HCT116 (cell line): Measurements from ENCODE around the gene ACOT6. TPM values are rescaled to one million over a fixed set of nuclear protein-coding genes. Genes with fewer than 3 reads are reported as not detected.

Experiments used
- ATAC-seq: fragments of 200-7000 bp; cut with Tn5 transposase; 2 replicates; pipeline ENCODE4 v1.9.1; 2020; ENCODE audit warnings: mild to moderate bottlenecking, moderate library complexity
- BruUV-seq: library from RNA; stranded (reverse); fragments of 400-500 nt; replicated peaks from 2 replicates; lab custom pipeline; 2021; lab: Mats Ljungman, UMichigan
- CTCF ChIA-PET: fragments of 300-600 bp; sonication (Branson Sonifier 250); formaldehyde crosslinking; loops from one replicate; lab custom pipeline; 2021; ENCODE audit warnings: antibody characterized with exemption; lab: Charles Lee
- POLR2A ChIA-PET: fragments of 300-600, 350-600 bp; sonication (Branson Sonifier 250); formaldehyde crosslinking; loops from one replicate; lab custom pipeline; 2021; ENCODE audit warnings: antibody characterized with exemption; lab: Charles Lee
- RAD21 ChIA-PET, 2 experiments: fragments of 300-600 bp; sonication (Branson Sonifier 250); formaldehyde crosslinking; loops; one replicate each; lab custom pipeline; 2023; ENCODE audit warnings: low total read pairs in 2 of 2; ENCODE audit not compliant: uncharacterized antibody in 2 of 2, unreplicated experiment in 2 of 2, low non-redundant PET in 1 of 2; lab: Charles Lee
- DNase-seq: peaks from one replicate; pipeline ENCODE4 v3.0.0-alpha.2; 2010; ENCODE audit warnings: low read depth, low spot score
- H2AFZ ChIP-seq: fragments of 200-600 bp; shearing (Covaris generic), sonication (generic); 2 replicates; pipeline ENCODE4 v1.6.1; 2017; ENCODE audit warnings: low read depth, mixed run types, mixed read lengths, antibody characterized with exemption, low read length; ENCODE audit not compliant: poor library complexity, severe bottlenecking
- H3K27ac ChIP-seq: 2 replicates; pipeline ENCODE4 v1.5.1; 2012; ENCODE audit warnings: low read depth, low read length
- H3K27me3 ChIP-seq: fragments of 200-600 bp; sonication (generic); 2 replicates; pipeline ENCODE4 v1.6.1; 2016; ENCODE audit warnings: mixed run types, low read length, mixed read lengths; ENCODE audit not compliant: insufficient read depth
- H3K36me3 ChIP-seq, 2 experiments: fragments of 200-500 bp in 1 of 2; fragments of 200-600 bp in 1 of 2; sonication (Bioruptor generic) in 1 of 2; sonication (generic) in 1 of 2; 2 replicates each; pipeline versions ENCODE4 v1.5.1 to v1.6.1; 2014 to 2016; ENCODE audit warnings: low read length in 2 of 2, inconsistent platforms in 1 of 2, mixed read lengths in 1 of 2, mixed run types in 1 of 2; ENCODE audit not compliant: insufficient read depth in 2 of 2, control insufficient read depth in 1 of 2
- H3K4me1 ChIP-seq, 2 experiments: fragments of 200-600 bp in 1 of 2; sonication (generic) in 1 of 2; 2 replicates each; pipeline versions ENCODE4 v1.5.1 to v1.6.1; 2012 to 2017; ENCODE audit warnings: low read length in 2 of 2, inconsistent platforms in 1 of 2, mild to moderate bottlenecking in 1 of 2, mixed read lengths in 1 of 2, mixed run types in 1 of 2, moderate library complexity in 1 of 2; ENCODE audit not compliant: insufficient read depth in 2 of 2, control insufficient read depth in 1 of 2
- H3K4me2 ChIP-seq: fragments of 200-600 bp; sonication (generic); 2 replicates; pipeline ENCODE4 v1.6.1; 2017; ENCODE audit warnings: mixed run types, low read length, mixed read lengths
- H3K4me3 ChIP-seq, 2 experiments: fragments of 200-600 bp in 1 of 2; sonication (generic) in 1 of 2; replicated peaks in 1 of 2; 2 replicates each; pipeline ENCODE4 v1.5.1; 2011 to 2016; ENCODE audit warnings: low read length in 2 of 2, control low read depth in 1 of 2, low read depth in 1 of 2, mild to moderate bottlenecking in 1 of 2, mixed read lengths in 1 of 2, mixed run types in 1 of 2
- H3K79me2 ChIP-seq: fragments of 200-600 bp; sonication (generic); 2 replicates; pipeline ENCODE4 v1.6.1; 2017; ENCODE audit warnings: mild to moderate bottlenecking, mixed run types, low read length, moderate library complexity, mixed read lengths; ENCODE audit not compliant: insufficient read depth
- H3K9ac ChIP-seq: fragments of 200-600 bp; sonication (generic); 2 replicates; pipeline ENCODE4 v1.6.1; 2016; ENCODE audit warnings: low read length, mixed read lengths
- H3K9me2 ChIP-seq: fragments of 200-600 bp; sonication (generic), shearing (Covaris generic); 2 replicates; pipeline ENCODE4 v1.6.1; 2017; ENCODE audit warnings: mixed run types, mild to moderate bottlenecking, moderate library complexity; ENCODE audit not compliant: insufficient read depth
- H3K9me3 ChIP-seq, 2 experiments: fragments of 200-500 bp in 1 of 2; fragments of 200-600 bp in 1 of 2; sonication (Bioruptor generic) in 1 of 2; sonication (generic) in 1 of 2; 2 replicates each; pipeline ENCODE4 v1.6.1; 2014 to 2017; ENCODE audit warnings: low read length in 2 of 2, mixed read lengths in 2 of 2, inconsistent platforms in 1 of 2, low read depth in 1 of 2, mild to moderate bottlenecking in 1 of 2, mixed run types in 1 of 2, moderate library complexity in 1 of 2; ENCODE audit not compliant: control insufficient read depth in 1 of 2, insufficient read depth in 1 of 2
- H4K20me1 ChIP-seq: fragments of 200-600 bp; sonication (generic), shearing (Covaris generic); 2 replicates; pipeline ENCODE4 v1.6.1; 2017; ENCODE audit warnings: mixed run types, mild to moderate bottlenecking, moderate library complexity; ENCODE audit not compliant: insufficient read depth
- CBX3 ChIP-seq: IDR thresholded peaks from 2 replicates; pipeline ENCODE4 v1.6.1; 2012; ENCODE audit warnings: low read depth
- EGR1 ChIP-seq: IDR thresholded peaks from 2 replicates; pipeline ENCODE4 v1.6.1; 2012; ENCODE audit warnings: low read depth
- ELF1 ChIP-seq: IDR thresholded peaks from 2 replicates; pipeline ENCODE4 v1.6.1; 2012; ENCODE audit warnings: low read depth, borderline replicate concordance
- EZH2 ChIP-seq: fragments of 200-600 bp; sonication (generic); IDR thresholded peaks from 2 replicates; pipeline ENCODE4 v1.6.1; 2017; ENCODE audit warnings: antibody characterized with exemption, mixed run types
- JUND ChIP-seq: IDR thresholded peaks from 2 replicates; pipeline ENCODE4 v1.6.1; 2012
- POLR2A ChIP-seq: IDR thresholded peaks from 2 replicates; pipeline ENCODE4 v1.7.0; 2011; ENCODE audit warnings: borderline replicate concordance; ENCODE audit not compliant: insufficient read depth, insufficient read length; ENCODE audit errors: extremely low read depth
- RAD21 ChIP-seq: IDR thresholded peaks from 2 replicates; pipeline ENCODE4 v1.6.1; 2012; ENCODE audit warnings: low read depth, mild to moderate bottlenecking
- SIN3A ChIP-seq: IDR thresholded peaks from 2 replicates; pipeline ENCODE4 v1.6.1; 2012; ENCODE audit warnings: low read depth
- SP1 ChIP-seq: IDR thresholded peaks from 2 replicates; pipeline ENCODE4 v1.6.1; 2012; ENCODE audit warnings: low read depth
- SRF ChIP-seq: IDR thresholded peaks from 2 replicates; pipeline ENCODE4 v1.6.1; 2012; ENCODE audit warnings: low read depth
- TCF7L2 ChIP-seq: IDR thresholded peaks from 2 replicates; pipeline ENCODE4 v1.7.0; 2011; ENCODE audit warnings: borderline replicate concordance, inconsistent platforms; ENCODE audit not compliant: insufficient read depth, insufficient read length; ENCODE audit errors: extremely low read depth
- YY1 ChIP-seq: IDR thresholded peaks from 2 replicates; pipeline ENCODE4 v1.6.1; 2011; ENCODE audit warnings: low read length, low read depth, moderate library complexity, mild to moderate bottlenecking; ENCODE audit not compliant: insufficient replicate concordance; ENCODE audit errors: extremely low read depth
- ZFX ChIP-seq: fragments of 450-650 bp; IDR thresholded peaks from 2 replicates; pipeline ENCODE4 v1.6.1; 2017
- ZNF274 ChIP-seq: fragments of 200-500 bp; sonication (Bioruptor generic); IDR thresholded peaks from 2 replicates; pipeline ENCODE4 v1.6.1; 2014; ENCODE audit warnings: mild to moderate bottlenecking, low read depth, low read length, inconsistent platforms
- intact Hi-C: fragments of 100-400 bp; cut with micrococcal nuclease; formaldehyde crosslinking; loops from 2 replicates; pipeline ENCODE4 v1.10.0; 2022
- total RNA-seq: library from RNA; stranded (reverse); gene quantifications from one replicate; pipeline ENCODE4 v1.2.1, GENCODE V29; 2021; ENCODE audit not compliant: unreplicated experiment
- TF ChIP-seq, protein P1 (sequence below): IDR thresholded peaks from 2 replicates; pipeline ENCODE4 v1.6.1; 2012
- TF ChIP-seq, protein P2 (sequence below): IDR thresholded peaks from 2 replicates; pipeline ENCODE4 v1.6.1; 2012; ENCODE audit warnings: low read depth
- TF ChIP-seq, protein P3 (sequence below): IDR thresholded peaks from 2 replicates; pipeline ENCODE4 v1.6.1; 2012

Gene ACOT6
- total RNA-seq, 1 experiment from 2014 or later, result not detected

DNA sequence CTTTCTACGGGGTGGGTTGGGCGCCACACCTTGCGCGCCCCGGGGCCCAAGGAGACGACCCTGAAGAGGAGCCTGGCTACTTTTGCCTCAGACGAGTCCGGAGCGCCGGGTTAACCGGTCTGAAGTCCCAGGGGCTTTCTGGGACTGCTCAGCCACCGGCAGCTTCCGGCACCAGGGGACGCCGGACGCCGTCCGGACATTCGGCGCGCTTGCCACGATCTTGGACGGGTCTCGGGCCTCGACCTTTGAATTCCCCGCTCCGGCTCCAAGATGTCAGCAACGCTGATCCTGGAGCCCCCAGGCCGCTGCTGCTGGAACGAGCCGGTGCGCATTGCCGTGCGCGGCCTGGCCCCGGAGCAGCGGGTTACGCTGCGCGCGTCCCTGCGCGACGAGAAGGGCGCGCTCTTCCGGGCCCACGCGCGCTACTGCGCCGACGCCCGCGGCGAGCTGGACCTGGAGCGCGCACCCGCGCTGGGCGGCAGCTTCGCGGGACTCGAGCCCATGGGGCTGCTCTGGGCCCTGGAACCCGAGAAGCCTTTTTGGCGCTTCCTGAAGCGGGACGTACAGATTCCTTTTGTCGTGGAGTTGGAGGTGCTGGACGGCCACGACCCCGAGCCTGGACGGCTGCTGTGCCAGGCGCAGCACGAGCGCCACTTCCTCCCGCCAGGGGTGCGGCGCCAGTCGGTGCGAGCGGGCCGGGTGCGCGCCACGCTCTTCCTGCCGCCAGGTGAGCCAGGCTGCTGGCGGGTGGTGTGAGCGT lies 20.4 kb upstream of the ACOT6 start, which contains the start of gene ACOT4 (continued):
- TF ChIP-seq YY1, result no peak

DNA sequence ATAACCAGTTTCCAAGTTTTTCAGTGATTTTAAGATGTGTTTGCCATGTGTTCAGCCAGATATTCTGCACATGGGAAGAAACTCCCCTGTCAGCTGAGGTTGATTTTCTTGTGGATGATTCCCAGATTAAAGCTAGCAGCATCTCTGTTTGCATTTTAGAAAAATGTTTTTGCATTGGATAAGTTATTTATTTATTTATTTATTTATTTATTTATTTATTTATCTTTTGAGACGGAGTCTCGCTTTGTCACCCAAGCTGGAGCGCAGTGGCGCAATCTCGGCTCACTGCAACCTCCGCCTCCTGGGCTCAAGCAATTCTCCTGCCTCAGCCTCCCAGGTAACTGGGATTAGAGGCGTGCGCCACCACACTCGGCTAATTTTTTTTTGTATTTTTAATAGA lies 17.8 kb upstream of the ACOT6 start:
- CTCF ChIA-PET, result no interaction called here

DNA sequence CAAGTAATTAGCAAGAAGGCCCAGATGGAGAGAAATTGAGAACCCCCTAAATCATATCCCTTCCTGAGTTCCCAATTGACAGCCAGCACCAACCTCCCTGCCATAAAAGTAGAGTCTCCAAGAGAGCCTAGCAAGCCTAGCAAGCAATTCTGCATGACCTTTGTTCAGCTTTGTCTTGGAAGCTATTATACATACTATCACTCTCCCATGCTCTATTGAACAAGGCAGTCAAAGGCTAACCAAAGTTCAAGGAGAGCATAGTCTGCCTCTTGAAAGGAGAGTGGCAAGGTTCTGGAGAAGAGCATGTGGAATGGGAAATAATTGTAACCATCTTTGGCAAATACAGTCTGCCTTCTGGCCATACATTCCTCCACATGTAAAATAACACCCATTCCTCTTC lies 12.8 kb upstream of the ACOT6 start:
- DNase-seq, result no peak
- no peaks in the 10 kb centered on the region for H3K36me3 ChIP-seq
- BruUV-seq, result no TSS peak
- H3K4me1 ChIP-seq, result peaks cover 0 to 16% of the 10 kb centered on the region in 2 experiments; a peak in 2 of 4 replicates
- H3K4me2 ChIP-seq, result no peak overlapping the region
- H3K27ac ChIP-seq, result no peak overlapping the region
- H3K4me3 ChIP-seq, result no peak overlapping the region
- RAD21 ChIA-PET, result no interaction called here
- H3K9me2 ChIP-seq, result no peaks in the 10 kb centered on the region
- POLR2A ChIA-PET, result no interaction called here
- H3K27me3 ChIP-seq, result no peaks in the 10 kb centered on the region
- no peak overlapping the region for H2AFZ ChIP-seq
- ATAC-seq, result no peak
- CTCF ChIA-PET, result no interaction called here
- no peaks in the 10 kb centered on the region for H4K20me1 ChIP-seq
- no peaks in the 10 kb centered on the region for H3K79me2 ChIP-seq
- no peak overlapping the region for H3K9ac ChIP-seq
- intact Hi-C loops, result no loop called here
- H3K9me3 ChIP-seq, result no peaks in the 10 kb centered on the region
- no peak for TF ChIP-seq ZFX
- TF ChIP-seq TCF7L2, result no peak
- TF ChIP-seq JUND, result no peak
- no peak for TF ChIP-seq EZH2
- TF ChIP-seq ELF1, result no peak
- no peak for TF ChIP-seq ZNF274
- TF ChIP-seq, protein P1, sequence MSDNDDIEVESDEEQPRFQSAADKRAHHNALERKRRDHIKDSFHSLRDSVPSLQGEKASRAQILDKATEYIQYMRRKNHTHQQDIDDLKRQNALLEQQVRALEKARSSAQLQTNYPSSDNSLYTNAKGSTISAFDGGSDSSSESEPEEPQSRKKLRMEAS, result no peak
- TF ChIP-seq CBX3, result no peak
- TF ChIP-seq, protein P2, sequence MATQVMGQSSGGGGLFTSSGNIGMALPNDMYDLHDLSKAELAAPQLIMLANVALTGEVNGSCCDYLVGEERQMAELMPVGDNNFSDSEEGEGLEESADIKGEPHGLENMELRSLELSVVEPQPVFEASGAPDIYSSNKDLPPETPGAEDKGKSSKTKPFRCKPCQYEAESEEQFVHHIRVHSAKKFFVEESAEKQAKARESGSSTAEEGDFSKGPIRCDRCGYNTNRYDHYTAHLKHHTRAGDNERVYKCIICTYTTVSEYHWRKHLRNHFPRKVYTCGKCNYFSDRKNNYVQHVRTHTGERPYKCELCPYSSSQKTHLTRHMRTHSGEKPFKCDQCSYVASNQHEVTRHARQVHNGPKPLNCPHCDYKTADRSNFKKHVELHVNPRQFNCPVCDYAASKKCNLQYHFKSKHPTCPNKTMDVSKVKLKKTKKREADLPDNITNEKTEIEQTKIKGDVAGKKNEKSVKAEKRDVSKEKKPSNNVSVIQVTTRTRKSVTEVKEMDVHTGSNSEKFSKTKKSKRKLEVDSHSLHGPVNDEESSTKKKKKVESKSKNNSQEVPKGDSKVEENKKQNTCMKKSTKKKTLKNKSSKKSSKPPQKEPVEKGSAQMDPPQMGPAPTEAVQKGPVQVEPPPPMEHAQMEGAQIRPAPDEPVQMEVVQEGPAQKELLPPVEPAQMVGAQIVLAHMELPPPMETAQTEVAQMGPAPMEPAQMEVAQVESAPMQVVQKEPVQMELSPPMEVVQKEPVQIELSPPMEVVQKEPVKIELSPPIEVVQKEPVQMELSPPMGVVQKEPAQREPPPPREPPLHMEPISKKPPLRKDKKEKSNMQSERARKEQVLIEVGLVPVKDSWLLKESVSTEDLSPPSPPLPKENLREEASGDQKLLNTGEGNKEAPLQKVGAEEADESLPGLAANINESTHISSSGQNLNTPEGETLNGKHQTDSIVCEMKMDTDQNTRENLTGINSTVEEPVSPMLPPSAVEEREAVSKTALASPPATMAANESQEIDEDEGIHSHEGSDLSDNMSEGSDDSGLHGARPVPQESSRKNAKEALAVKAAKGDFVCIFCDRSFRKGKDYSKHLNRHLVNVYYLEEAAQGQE, result no peak
- TF ChIP-seq, protein P3, sequence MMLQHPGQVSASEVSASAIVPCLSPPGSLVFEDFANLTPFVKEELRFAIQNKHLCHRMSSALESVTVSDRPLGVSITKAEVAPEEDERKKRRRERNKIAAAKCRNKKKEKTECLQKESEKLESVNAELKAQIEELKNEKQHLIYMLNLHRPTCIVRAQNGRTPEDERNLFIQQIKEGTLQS, result no peak
- TF ChIP-seq POLR2A, result no peak
- TF ChIP-seq YY1, result no peak
- no peak for TF ChIP-seq SIN3A
- TF ChIP-seq EGR1, result no peak

More for the DNA sequence above, 17.8 kb upstream of the ACOT6 start:
- Histone ChIP-seq H3K79me2 (no peaks in the 10 kb centered on the region), H3K9ac (no peak overlapping the region), H3K9me2 (no peaks in the 10 kb centered on the region), H3K4me3 (no peak overlapping the region), H3K4me1 (no peaks in the 10 kb centered on the region), H4K20me1 (no peaks in the 10 kb centered on the region), H3K36me3 (no peaks in the 10 kb centered on the region), H3K9me3 (no peaks in the 10 kb centered on the region), H2AFZ (no peak overlapping the region), H3K27me3 (no peaks in the 10 kb centered on the region), H3K4me2 (no peak overlapping the region), H3K27ac (no peak overlapping the region)
- POLR2A ChIA-PET, result no interaction called here
- RAD21 ChIA-PET, result no interaction called here
- no peak for TF ChIP-seq RAD21
- no peak for TF ChIP-seq SRF
- TF ChIP-seq EZH2, result no peak
- TF ChIP-seq SP1, result no peak
- BruUV-seq, result no TSS peak
- DNase-seq, result no peak
- intact Hi-C loops, result no loop called here
- no peak for ATAC-seq
